ENCODE measurements around the gene L2HGDH. TPM values are rescaled to one million over a fixed set of nuclear protein-coding genes. Genes with fewer than 3 reads are reported as not detected.

The L2HGDH gene
- total RNA-seq, 2 donors from 2014 or later: 3.4 to 4.9 TPM

GRCh38 chr14:50353126-50353525 lies 41.1 kb upstream of the L2HGDH start:
- ATAC-seq (no peak), DNase-seq (no peak)
- 76 to 80% methylated on average over 4 of the region's 4 CpGs for WGBS, 2 donors
- Histone ChIP-seq H3K27ac (no peak overlapping the region), H3K27me3 (no peaks in the 10 kb centered on the region), H3K36me3 (replicated peaks in 1 of 2; ENCODE audit: insufficient read depth in 1 of 2, low read depth in 2 of 2) (no peaks in the 10 kb centered on the region), H3K9me3 (no peaks in the 10 kb centered on the region), H3K4me1 (no peaks in the 10 kb centered on the region), H3K4me3 (no peak overlapping the region)
- TF ChIP-seq CTCF (IDR thresholded peaks at IDR 0.05) (no peak), POLR2A (IDR thresholded peaks at IDR 0.05) (no peak)
- intact Hi-C loops (cut with DNase I): no loop called here

- Histone ChIP-seq H3K4me3 (no peak overlapping the region), H3K9me3 (no peaks in the 10 kb centered on the region), H3K27ac (no peak overlapping the region), H3K27me3 (no peaks in the 10 kb centered on the region), H3K36me3 (replicated peaks in 1 of 2; ENCODE audit: insufficient read depth in 1 of 2, low read depth in 2 of 2) (no peaks in the 10 kb centered on the region), H3K4me1 (peaks cover 2% of the 10 kb centered on the region)
- no peak for ATAC-seq
- intact Hi-C loops (cut with DNase I): no loop called here
- no peak for DNase-seq
- WGBS, 2 donors: 82 to 84% methylated on average over 4 of the region's 4 CpGs
- TF ChIP-seq CTCF (IDR thresholded peaks at IDR 0.05) (no peak), POLR2A (IDR thresholded peaks at IDR 0.05) (no peak)
These were observed 40.6 kb upstream of the L2HGDH start for GRCh38 chr14:50352584-50352983.

GRCh38 chr14:50350975-50351374 lies 38.9 kb upstream of the L2HGDH start:
- Histone ChIP-seq H3K4me1 (peaks cover 5% of the 10 kb centered on the region), H3K36me3 (replicated peaks in 1 of 2; ENCODE audit: insufficient read depth in 1 of 2, low read depth in 2 of 2) (no peaks in the 10 kb centered on the region), H3K9me3 (no peaks in the 10 kb centered on the region), H3K27ac (no peak overlapping the region), H3K4me3 (no peak overlapping the region), H3K27me3 (no peaks in the 10 kb centered on the region)
- intact Hi-C loops (cut with DNase I): no loop called here
- TF ChIP-seq POLR2A (IDR thresholded peaks at IDR 0.05): no peak
- TF ChIP-seq CTCF (IDR thresholded peaks at IDR 0.05): no peak
- WGBS, 2 donors: 79 to 89% methylated on average over 2 of the region's 2 CpGs
- no peak for DNase-seq
- ATAC-seq: no peak

- no peaks in the 10 kb centered on the region for H3K9me3 ChIP-seq
- intact Hi-C loops (cut with DNase I): no loop called here
- H3K36me3 ChIP-seq (replicated peaks in 1 of 2; ENCODE audit: insufficient read depth in 1 of 2, low read depth in 2 of 2): no peaks in the 10 kb centered on the region
- no peak overlapping the region for H3K4me3 ChIP-seq
- H3K4me1 ChIP-seq: peaks cover 5% of the 10 kb centered on the region
- no peak overlapping the region for H3K27ac ChIP-seq
- ATAC-seq (no peak), DNase-seq (no peak)
- TF ChIP-seq POLR2A (IDR thresholded peaks at IDR 0.05) (no peak), CTCF (IDR thresholded peaks at IDR 0.05) (no peak)
- no peaks in the 10 kb centered on the region for H3K27me3 ChIP-seq
These were observed 36.9 kb upstream of the L2HGDH start for GRCh38 chr14:50348933-50349332.

GRCh38 chr14:50347521-50347920 lies 35.5 kb upstream of the L2HGDH start:
- DNase-seq (peak in 3 of 4 donors; percentile 27 to 28 (median 28)), ATAC-seq (peak; percentile 60)
- Histone ChIP-seq H3K27ac (no peak overlapping the region), H3K9me3 (no peaks in the 10 kb centered on the region), H3K4me1 (peaks cover 8% of the 10 kb centered on the region), H3K36me3 (replicated peaks in 1 of 2; ENCODE audit: insufficient read depth in 1 of 2, low read depth in 2 of 2) (no peaks in the 10 kb centered on the region), H3K4me3 (no peak overlapping the region), H3K27me3 (no peaks in the 10 kb centered on the region)
- 0 to 87% methylated on average over 1 of the region's 1 CpG for WGBS, 2 donors
- TF ChIP-seq CTCF (IDR thresholded peaks at IDR 0.05): no peak
- TF ChIP-seq POLR2A (IDR thresholded peaks at IDR 0.05): no peak
- intact Hi-C loops (cut with DNase I): no loop called here
